ENCODE measurements around the gene DVL2. TPM values are rescaled to one million over a fixed set of nuclear protein-coding genes. Genes with fewer than 3 reads are reported as not detected.

The DVL2 gene
- total RNA-seq (2016; rRNA removed; fragmentation: Illumina TruSeq; extraction: Trizol) = 27.2 and 38.2 TPM in 2 replicates
- 37.2 and 38.8 TPM in 2 replicates for total RNA-seq (2016; cell fraction: cytosol; rRNA removed; fragmentation: Illumina TruSeq; extraction: Trizol; ENCODE audit: low read depth)
- total RNA-seq (2016; cell fraction: insoluble cytoplasmic fraction; rRNA removed; fragmentation: Illumina TruSeq; extraction: Trizol) = 22.7 and 41.3 TPM in 2 replicates
- total RNA-seq (2016; cell fraction: membrane; rRNA removed; fragmentation: Illumina TruSeq; extraction: Trizol) = 32.1 and 32.7 TPM in 2 replicates
- 38.1 and 39.7 TPM in 2 replicates for total RNA-seq (2016; cell fraction: nucleus; rRNA removed; fragmentation: Illumina TruSeq; extraction: Trizol)
- polyA plus RNA-seq (2011; rRNA removed) = 5.7 and 7.0 TPM in 2 replicates
- 4.7 and 6.4 TPM in 2 replicates for polyA plus RNA-seq (2011; cell fraction: cytosol; rRNA removed)
- 29.2 and 36.2 TPM in 2 replicates for polyA plus RNA-seq (2011; cell fraction: nucleus; rRNA removed)
- polyA plus RNA-seq (2012) = 20.0 and 24.6 TPM in 2 replicates
- 11.1 and 12.5 TPM in 2 replicates for polyA plus RNA-seq (2016; cell fraction: cytosol; fragmentation: Illumina TruSeq; extraction: Trizol; ENCODE audit: low read depth)
- 22.5 and 26.2 TPM in 2 replicates for polyA plus RNA-seq (2016; cell fraction: insoluble cytoplasmic fraction; fragmentation: Illumina TruSeq; extraction: Trizol; ENCODE audit: low read depth)
- 18.3 and 21.6 TPM in 2 replicates for polyA plus RNA-seq (2016; cell fraction: membrane; fragmentation: Illumina TruSeq; extraction: Trizol; ENCODE audit: low read depth)
- polyA plus RNA-seq (2016; cell fraction: nucleus; fragmentation: Illumina TruSeq; extraction: Trizol; ENCODE audit: insufficient read depth, low read depth) = 51.6 and 51.8 TPM in 2 replicates
- 35.3 and 40.5 TPM in 2 replicates for polyA minus RNA-seq (2011; rRNA and poly(A)+ RNA removed; ENCODE audit: low replicate concordance)
- polyA minus RNA-seq (2011; cell fraction: cytosol; rRNA and poly(A)+ RNA removed) = 10.3 and 10.8 TPM in 2 replicates
- polyA minus RNA-seq (2011; cell fraction: nucleus; rRNA and poly(A)+ RNA removed) = 33.6 and 37.0 TPM in 2 replicates
- Bru-seq, nascent RNA = percentile 67 among the genes with signal in this experiment
- percentile 83 among the genes with signal in this experiment for BruChase-seq, experiment 1, labeled RNA remaining after a 6-hour chase
- BruChase-seq, experiment 2, labeled RNA remaining after a 2-hour chase = percentile 81 among the genes with signal in this experiment
- long read RNA-seq, experiment 1, transcript DVL2-201 (15 exons, 3,018 nt) = major isoform, 11 of 19 reads
- long read RNA-seq, experiment 1, partial matches to known transcripts = 5 of 19 reads
- long read RNA-seq, experiment 1, other reads (novel, unspliced or antisense) = 3 of 19 reads
- long read RNA-seq, experiment 2, transcript DVL2-201 (15 exons, 3,018 nt) = major isoform, 14 of 38 reads
- long read RNA-seq, experiment 2, partial matches to known transcripts = 14 of 38 reads
- long read RNA-seq, experiment 2, other reads (novel, unspliced or antisense) = 10 of 38 reads

DNA sequence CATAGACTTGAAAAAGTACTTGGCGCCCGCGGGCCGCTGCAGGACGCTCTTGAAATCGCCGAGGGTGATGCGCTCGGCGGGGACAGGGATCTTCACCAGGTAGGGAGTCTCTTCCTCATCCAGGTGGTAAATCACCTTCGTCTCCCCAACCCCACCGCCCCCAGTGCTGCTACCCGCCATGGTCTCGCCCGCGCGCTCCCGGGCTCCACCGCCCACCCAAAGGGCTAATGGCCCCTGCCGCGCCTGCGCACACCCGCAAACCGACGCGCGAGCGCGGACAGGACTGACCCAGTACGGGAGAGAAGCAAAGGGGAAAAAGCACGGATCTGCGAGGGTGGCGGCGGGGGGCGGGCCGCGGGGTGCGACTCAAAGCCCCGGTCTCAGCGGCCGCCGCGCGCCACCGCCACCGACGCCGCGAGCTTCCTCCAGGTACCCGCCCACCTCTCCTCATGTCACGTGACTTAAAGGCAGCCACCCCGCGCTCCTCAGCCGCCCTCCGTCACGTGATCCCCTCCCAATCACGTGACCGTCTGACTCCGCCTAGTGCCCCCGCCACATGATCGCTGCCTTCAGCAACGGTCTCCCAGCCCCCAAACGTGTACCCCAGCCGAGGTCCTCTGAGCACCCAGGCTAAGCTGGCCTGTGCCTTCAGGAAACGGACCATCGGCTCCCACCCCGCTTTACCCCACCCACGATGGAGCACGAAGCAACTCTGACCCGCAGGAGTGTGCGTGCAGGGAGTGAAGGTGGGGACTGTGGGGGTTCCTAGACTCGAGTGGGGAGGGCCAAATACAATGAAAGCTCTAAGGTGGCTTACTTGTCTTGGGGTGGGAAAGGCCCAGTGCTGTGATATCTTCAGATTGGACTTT, at the start of gene DVL2:
DVL2 (minus strand) TSS at position 435 of the 869 bp plus-strand sequence; CDS start at position 180, 255 bp downstream.
- 2% methylated on average over 39 of the region's 72 CpGs for WGBS (ENCODE audit: low lambda C conversion rate)
- POLR2A ChIA-PET = interaction anchor here (0.7 to 8.9 kb wide), 21 partner anchors 8 to 222 kb away, joined by 3 to 140 read pairs (median 5); partner anchors contain the start of genes ACADVL, ASGR1, ASGR2 and CTDNEP1
- no peak within 1 kb of the TSS for H2AFZ ChIP-seq (ENCODE audit: low read length)
- peak; percentile 30; the same call in 1 of the 2 replicates for TF ChIP-seq ELF1 (CRISPR knock-in tag; IDR thresholded peaks at IDR 0.05)
- peak; percentile 67 for TF ChIP-seq ZFY (CRISPR knock-in tag; IDR thresholded peaks at IDR 0.05)
- peak in 1 of 2 experiments; percentile 56; a peak in 2 of 4 replicates for TF ChIP-seq EP300 (IDR thresholded peaks at IDR 0.05; ENCODE audit: low read depth in 2 of 2, low read length in 2 of 2)
- TF ChIP-seq EP300 (CRISPR knock-in tag; IDR thresholded peaks at IDR 0.05; ENCODE audit: borderline replicate concordance) = peak; percentile 74
- TF ChIP-seq RAD21 (CRISPR knock-in tag; IDR thresholded peaks at IDR 0.05) = peak; percentile 75
- no peak; the same call in 1 of the 2 replicates for TF ChIP-seq ZNF468 (CRISPR knock-in tag; IDR thresholded peaks at IDR 0.05)
- TF ChIP-seq FOXC1 (CRISPR knock-in tag; IDR thresholded peaks at IDR 0.05; ENCODE audit: borderline replicate concordance) = peak; percentile 83
- peak; percentile 94 for TF ChIP-seq YEATS4 (CRISPR knock-in tag; IDR thresholded peaks at IDR 0.05; ENCODE audit: borderline replicate concordance)
- TF ChIP-seq HDAC6 (IDR thresholded peaks at IDR 0.05; ENCODE audit: low read depth, low read length) = no peak
- no peak for TF ChIP-seq PHB2 (IDR thresholded peaks at IDR 0.05; ENCODE audit: partially characterized antibody)
- TF ChIP-seq ZNF703 (CRISPR knock-in tag; IDR thresholded peaks at IDR 0.05; ENCODE audit: borderline replicate concordance) = no peak
- TF ChIP-seq TMF1 (CRISPR knock-in tag; IDR thresholded peaks at IDR 0.05; ENCODE audit: low read depth) = peak; percentile 42; the same call in 1 of the 2 replicates
- peak; percentile 79 for TF ChIP-seq BORCS8-MEF2B (CRISPR knock-in tag; IDR thresholded peaks at IDR 0.05)
- no peak for TF ChIP-seq FIP1L1 (IDR thresholded peaks at IDR 0.05; ENCODE audit: borderline replicate concordance, insufficient read depth, low read depth, low read length)
- peak; percentile 18; the same call in 1 of the 2 replicates for TF ChIP-seq FOXK2 (IDR thresholded peaks at IDR 0.05)
- TF ChIP-seq NFKBIZ (CRISPR knock-in tag; IDR thresholded peaks at IDR 0.05) = no peak; the same call in 1 of the 2 replicates

More for the DNA sequence above, at the start of gene DVL2:
- peaks cover 13% of the 10 kb centered on the region; the same call in 1 of the 2 replicates for H4K20me1 ChIP-seq (ENCODE audit: insufficient read depth, low read length)
- peak; percentile 84 for FAIRE-seq
- ATAC-seq = peak; percentile 62
- H3K4me3 ChIP-seq (replicated peaks in 1 of 3; ENCODE audit: insufficient read depth in 1 of 3, low read depth in 2 of 3, low read length in 3 of 3) = peak within 1 kb of the TSS; percentile 66 to 93 (median 89)
- CTCF ChIA-PET (ENCODE audit: low intra/inter-chr PET ratio, low total read pairs) = no interaction called here
- peaks cover 53% of the 10 kb centered on the region for H3K4me1 ChIP-seq (ENCODE audit: insufficient read depth, low read length)
- peak within 1 kb of the TSS; percentile 79 for H3K27ac ChIP-seq (ENCODE audit: extremely low read length, insufficient read depth, low read length)
- in situ Hi-C loops (cut with HindIII; ENCODE audit: extremely low pct_ligation_motif_present, low pct_unique_long_range_greater_than_20kb) (no loop called here), intact Hi-C loops (cut with micrococcal nuclease; ENCODE audit: unreplicated experiment) (loop anchor here (10.0 kb wide), 1 partner anchor 60 kb away; the partner anchor contains the start of gene ASGR1)
- peaks cover 63% of the 10 kb centered on the region for H3K79me2 ChIP-seq (ENCODE audit: insufficient read depth, low read length)
- peak within 1 kb of the TSS; percentile 92 for H3K4me2 ChIP-seq (ENCODE audit: low read depth, low read length)
- H3K9ac ChIP-seq (ENCODE audit: insufficient read depth, low read depth, low read length) = peak within 1 kb of the TSS; percentile 83
- peak; percentile 88 for DNase-seq (ENCODE audit: low spot score)
- TSS peak; percentile 45 for BruUV-seq (replicated peaks)
- peaks cover 22 to 44% of the 10 kb centered on the region in 2 experiments for H3K36me3 ChIP-seq (replicated peaks in 1 of 2; ENCODE audit: control insufficient read depth in 1 of 2, insufficient read depth in 2 of 2, low read length in 2 of 2)
- no peaks in the 10 kb centered on the region for H3K9me3 ChIP-seq (ENCODE audit: low read length)
- H3K27me3 ChIP-seq (ENCODE audit: control insufficient read depth in 1 of 2, insufficient read depth in 2 of 2, low read length in 2 of 2) = no peaks in the 10 kb centered on the region; a peak in 1 of 5 replicates

Data from HepG2 (cell line).